Mesenchymal stem cell (in vitro differentiated cells and primary cell): ENCODE measurements around the gene LGALS8.
A peak's percentile ranks its signal among the peaks of the same experiment; 100 is the strongest.

Experiments
- DNase-seq: peaks from one replicate; pipeline ENCODE4 v3.0.0-alpha.2; 2013
- H2AFZ ChIP-seq: one replicate; pipeline ENCODE4 v1.6.1; 2013; ENCODE audit warnings: low read depth, mild to moderate bottlenecking, control low read depth, inconsistent platforms, low read length, moderate library complexity
- H2AK5ac ChIP-seq: 2 replicates; pipeline ENCODE4 v1.6.1; 2013; ENCODE audit warnings: low read length, moderate library complexity, mild to moderate bottlenecking, inconsistent platforms; ENCODE audit not compliant: severe bottlenecking
- H2BK120ac ChIP-seq: one replicate; pipeline ENCODE4 v1.6.1; 2013; ENCODE audit warnings: low read depth, mild to moderate bottlenecking, inconsistent platforms, low read length, moderate library complexity
- H2BK12ac ChIP-seq, 2 experiments: one replicate each; pipeline ENCODE4 v1.6.1; 2013; ENCODE audit warnings: inconsistent platforms in 2 of 2, low read length in 2 of 2, mild to moderate bottlenecking in 2 of 2, moderate library complexity in 2 of 2, control low read depth in 1 of 2
- H2BK15ac ChIP-seq: one replicate; pipeline ENCODE4 v1.6.1; 2013; ENCODE audit warnings: mild to moderate bottlenecking, low read depth, inconsistent platforms; ENCODE audit not compliant: poor library complexity, severe bottlenecking
- H2BK5ac ChIP-seq: 2 replicates; pipeline ENCODE4 v1.6.1; 2013; ENCODE audit warnings: low read depth, mild to moderate bottlenecking, low read length, control low read depth, inconsistent platforms; ENCODE audit not compliant: poor library complexity, severe bottlenecking
- H3K14ac ChIP-seq, 2 experiments: one replicate each; pipeline ENCODE4 v1.6.1; 2013; ENCODE audit warnings: inconsistent platforms in 2 of 2, low read length in 2 of 2, control low read depth in 1 of 2, mild to moderate bottlenecking in 1 of 2, moderate library complexity in 1 of 2
- H3K18ac ChIP-seq, 2 experiments: one replicate each; pipeline ENCODE4 v1.6.1; 2013; ENCODE audit warnings: inconsistent platforms in 2 of 2, low read length in 2 of 2, control low read depth in 1 of 2, low read depth in 1 of 2, mild to moderate bottlenecking in 1 of 2
- H3K23ac ChIP-seq, 2 experiments: one replicate each; pipeline ENCODE4 v1.6.1; 2013; ENCODE audit warnings: inconsistent platforms in 2 of 2, low read length in 2 of 2, mild to moderate bottlenecking in 2 of 2, moderate library complexity in 2 of 2, control low read depth in 1 of 2
- H3K27ac ChIP-seq: 2 replicates; pipeline ENCODE4 v1.5.1; 2013; ENCODE audit warnings: mild to moderate bottlenecking, moderate library complexity, low read length, control low read depth, inconsistent platforms; ENCODE audit not compliant: poor library complexity, severe bottlenecking
- H3K27me3 ChIP-seq, 2 experiments: 2 replicates each; pipeline versions ENCODE4 v1.6.1 to v1.7.0; 2013; ENCODE audit warnings: low read length in 2 of 2, mild to moderate bottlenecking in 2 of 2, moderate library complexity in 2 of 2, control low read depth in 1 of 2, inconsistent platforms in 1 of 2; ENCODE audit not compliant: control insufficient read depth in 1 of 2, insufficient read depth in 1 of 2
- H3K36me3 ChIP-seq, 2 experiments: 2 replicates each; pipeline versions ENCODE4 v1.6.1 to v1.7.0; 2013; ENCODE audit warnings: low read length in 2 of 2, control low read depth in 1 of 2, inconsistent platforms in 1 of 2, low read depth in 1 of 2, mild to moderate bottlenecking in 1 of 2; ENCODE audit not compliant: insufficient read depth in 2 of 2, control insufficient read depth in 1 of 2
- H3K4ac ChIP-seq, 2 experiments: one replicate each; pipeline ENCODE4 v1.6.1; 2013; ENCODE audit warnings: inconsistent platforms in 2 of 2, low read length in 2 of 2, mild to moderate bottlenecking in 2 of 2, moderate library complexity in 2 of 2, control low read depth in 1 of 2, low read depth in 1 of 2
- H3K4me1 ChIP-seq: 2 replicates; pipeline ENCODE4 v1.6.1; 2013; ENCODE audit warnings: low read depth, low read length, control low read depth; ENCODE audit not compliant: control insufficient read depth, insufficient read depth
- H3K4me2 ChIP-seq: 2 replicates; pipeline ENCODE4 v1.6.1; 2013; ENCODE audit warnings: low read length, mild to moderate bottlenecking, inconsistent platforms; ENCODE audit not compliant: poor library complexity, severe bottlenecking
- H3K4me3 ChIP-seq, 2 experiments: 2 replicates each; pipeline versions ENCODE4 v1.5.1 to v1.7.0; 2013; ENCODE audit warnings: low read length in 2 of 2, mild to moderate bottlenecking in 2 of 2, control low read depth in 1 of 2, low read depth in 1 of 2; ENCODE audit not compliant: insufficient read depth in 1 of 2
- H3K79me1 ChIP-seq: replicated peaks from 2 replicates; pipeline ENCODE4 v1.6.1; 2013; ENCODE audit warnings: mild to moderate bottlenecking, control low read depth, low read length, inconsistent platforms; ENCODE audit not compliant: poor library complexity, severe bottlenecking
- H3K9ac ChIP-seq: 2 replicates; pipeline ENCODE4 v1.7.0; 2013; ENCODE audit warnings: mild to moderate bottlenecking, low read length, moderate library complexity
- H3K9me3 ChIP-seq: 2 replicates; pipeline ENCODE4 v1.7.0; 2013; ENCODE audit warnings: mild to moderate bottlenecking, low read length; ENCODE audit not compliant: control insufficient read depth
- H4K8ac ChIP-seq: one replicate; pipeline ENCODE4 v1.6.1; 2013; ENCODE audit warnings: inconsistent platforms, mild to moderate bottlenecking, low read length, moderate library complexity
- H4K91ac ChIP-seq: one replicate; pipeline ENCODE4 v1.6.1; 2013; ENCODE audit warnings: mild to moderate bottlenecking, low read length, inconsistent platforms
- WGBS: methylation state at CpG from one replicate; pipeline ENCODE4 v1.1.7; 2013; ENCODE audit warnings: mixed read lengths; 5-methylcytosine and 5-hydroxymethylcytosine counted together

Gene LGALS8

GRCh38 chr1:236530959-236531358 lies 7.2 kb downstream of the LGALS8 start:
- Histone ChIP-seq H2BK5ac (no peak overlapping the region), H3K79me1 (peaks cover 24% of the 10 kb centered on the region), H3K36me3 (peaks cover 15 to 41% of the 10 kb centered on the region in 2 experiments), H4K8ac (no peak overlapping the region), H3K4me1 (peaks cover 9% of the 10 kb centered on the region), H3K18ac (no peak overlapping the region), H3K27me3 (no peaks in the 10 kb centered on the region), H2BK120ac (no peak overlapping the region), H3K9me3 (no peaks in the 10 kb centered on the region), H2AK5ac (no peak overlapping the region), H3K4ac (no peak overlapping the region), H4K91ac (no peak overlapping the region), H3K23ac (no peak overlapping the region), H3K9ac (no peak overlapping the region), H2BK12ac (no peak overlapping the region), H2AFZ (no peak overlapping the region), H3K4me3 (no peak overlapping the region), H2BK15ac (no peak overlapping the region), H3K14ac (no peak overlapping the region), H3K4me2 (no peak overlapping the region), H3K27ac (no peak overlapping the region)
- DNase-seq, result no peak
- 100% methylated on average over 2 of the region's 5 CpGs for WGBS

- Histone ChIP-seq H3K18ac (no peak overlapping the region), H2BK120ac (no peak overlapping the region), H3K4me3 (no peak overlapping the region), H3K4me2 (no peak overlapping the region), H4K8ac (no peak overlapping the region), H3K9ac (no peak overlapping the region), H3K4ac (no peak overlapping the region), H4K91ac (peak overlapping the region; percentile 20), H2BK12ac (no peak overlapping the region), H3K14ac (no peak overlapping the region), H2AK5ac (no peak overlapping the region), H3K27me3 (no peaks in the 10 kb centered on the region), H2BK5ac (no peak overlapping the region), H3K23ac (no peak overlapping the region), H3K9me3 (no peaks in the 10 kb centered on the region), H3K4me1 (peaks cover 9% of the 10 kb centered on the region), H2BK15ac (no peak overlapping the region), H3K79me1 (peaks cover 19% of the 10 kb centered on the region), H2AFZ (no peak overlapping the region), H3K36me3 (peaks cover 19 to 30% of the 10 kb centered on the region in 2 experiments), H3K27ac (no peak overlapping the region)
- 74% methylated on average over 4 of the region's 4 CpGs for WGBS
- DNase-seq, result no peak
Measured at GRCh38 chr1:236532850-236533249, 9.1 kb downstream of the LGALS8 start.

GRCh38 chr1:236534151-236534651 lies 10.4 kb downstream of the LGALS8 start:
- Histone ChIP-seq H3K79me1 (peaks cover 21% of the 10 kb centered on the region), H3K4me2 (no peak overlapping the region), H3K36me3 (peaks cover 28 to 38% of the 10 kb centered on the region in 2 experiments), H3K4me3 (no peak overlapping the region), H4K8ac (no peak overlapping the region), H4K91ac (no peak overlapping the region), H3K27me3 (no peaks in the 10 kb centered on the region), H3K14ac (no peak overlapping the region), H2BK15ac (no peak overlapping the region), H3K27ac (no peak overlapping the region), H2AFZ (no peak overlapping the region), H3K9me3 (no peaks in the 10 kb centered on the region), H3K4ac (no peak overlapping the region), H2BK5ac (no peak overlapping the region), H2AK5ac (no peak overlapping the region), H2BK12ac (no peak overlapping the region), H2BK120ac (no peak overlapping the region), H3K18ac (no peak overlapping the region), H3K4me1 (peaks cover 8% of the 10 kb centered on the region), H3K23ac (no peak overlapping the region), H3K9ac (peak overlapping the region; percentile 36)
- DNase-seq, result peak; percentile 66
- 43% methylated on average over 4 of the region's 4 CpGs for WGBS

- H3K18ac ChIP-seq, result no peak overlapping the region
Measured at GRCh38 chr1:236535190-236535589, 11.4 kb downstream of the LGALS8 start.

More at GRCh38 chr1:236535190-236535589, 11.4 kb downstream of the LGALS8 start:
- H4K91ac ChIP-seq, result no peak overlapping the region
- H3K23ac ChIP-seq, result no peak overlapping the region
- H3K14ac ChIP-seq, result no peak overlapping the region
- WGBS, result 100% methylated on average over 1 of the region's 1 CpG
- H2AFZ ChIP-seq, result no peak overlapping the region
- peaks cover 8% of the 10 kb centered on the region for H3K4me1 ChIP-seq
- H2AK5ac ChIP-seq, result no peak overlapping the region
- H3K4me3 ChIP-seq, result no peak overlapping the region
- H3K4me2 ChIP-seq, result no peak overlapping the region
- no peak overlapping the region for H4K8ac ChIP-seq
- peaks cover 36 to 44% of the 10 kb centered on the region in 2 experiments for H3K36me3 ChIP-seq
- H3K9me3 ChIP-seq, result no peaks in the 10 kb centered on the region
- no peaks in the 10 kb centered on the region for H3K27me3 ChIP-seq
- no peak overlapping the region for H3K4ac ChIP-seq
- H2BK120ac ChIP-seq, result no peak overlapping the region
- H2BK5ac ChIP-seq, result no peak overlapping the region
- no peak overlapping the region for H2BK12ac ChIP-seq
- H3K9ac ChIP-seq, result no peak overlapping the region
- H3K79me1 ChIP-seq, result peaks cover 26% of the 10 kb centered on the region
- H2BK15ac ChIP-seq, result no peak overlapping the region
- H3K27ac ChIP-seq, result no peak overlapping the region
- no peak for DNase-seq
